Fibroblast of villous mesenchyme (primary cell): Measurements from ENCODE around the gene ADAT1. TPM values are rescaled to one million over a fixed set of nuclear protein-coding genes. Genes with fewer than 3 reads are reported as not detected.
"Not testable (repeated sequence)": the region's sequence is repeated elsewhere in the genome, so short reads cannot be mapped to it uniquely, and the experiment has no call there.

ENCODE experiments used
- DNase-seq: peaks from one replicate; pipeline ENCODE4 v3.0.0-alpha.2; 2010; ENCODE audit warnings: low read depth
- H3K4me3 ChIP-seq: 2 replicates; pipeline ENCODE4 v1.5.1; 2011; ENCODE audit warnings: low read depth, mild to moderate bottlenecking, low read length
- CTCF ChIP-seq: IDR thresholded peaks from 2 replicates; pipeline ENCODE4 v1.5.1; 2012; ENCODE audit warnings: low read depth, mild to moderate bottlenecking, low read length; ENCODE audit not compliant: insufficient read depth
- total RNA-seq: library from RNA; depleted of rRNA; stranded (reverse); fragments of >200 nt; gene quantifications from 2 replicates; pipeline ENCODE4 v1.2.3, GENCODE V29; 2012

The ADAT1 gene
- total RNA-seq, 1 donor, result 83.8 TPM

- DNase-seq, result peak; percentile 71
- no peak overlapping the region for H3K4me3 ChIP-seq
- no peak for TF ChIP-seq CTCF
Observed at GRCh38 chr16:75614066-75614897, 8.8 kb downstream of the ADAT1 start.

GRCh38 chr16:75606507-75606906 is 16.6 kb downstream of the ADAT1 start:
- TF ChIP-seq CTCF, result no peak
- H3K4me3 ChIP-seq, result no peak overlapping the region
- no peak for DNase-seq

- no peak for TF ChIP-seq CTCF
- DNase-seq, result no peak
- H3K4me3 ChIP-seq, result no peak overlapping the region
Observed at GRCh38 chr16:75603241-75603640, 19.8 kb downstream of the ADAT1 start.

- no peak overlapping the region for H3K4me3 ChIP-seq
- TF ChIP-seq CTCF, result no peak
- DNase-seq, result no peak
Observed at GRCh38 chr16:75599452-75600277, 23.4 kb downstream of the ADAT1 start.

- DNase-seq, result peak; percentile 22
- TF ChIP-seq CTCF, result no peak
- H3K4me3 ChIP-seq, result no peak overlapping the region
Observed at GRCh38 chr16:75593825-75594820, 29.0 kb downstream of the ADAT1 start.

GRCh38 chr16:75593308-75593707 is 29.8 kb downstream of the ADAT1 start:
- H3K4me3 ChIP-seq, result no peak overlapping the region
- TF ChIP-seq CTCF, result no peak
- DNase-seq, result no peak

- DNase-seq, H3K4me3 ChIP-seq: not testable (repeated sequence)
Observed at GRCh38 chr16:75591927-75592326, 31.2 kb downstream of the ADAT1 start.
